ENCODE data around the gene ZNF789. TPM values are rescaled to one million over a fixed set of nuclear protein-coding genes. Genes with fewer than 3 reads are reported as not detected.

Gene ZNF789
- total and polyA plus RNA-seq, 2 of the 13 experiments (the other 11 are each of a cell fraction or from before 2014, with no cell fraction given), result 19.8 to 25.1 TPM

DNA sequence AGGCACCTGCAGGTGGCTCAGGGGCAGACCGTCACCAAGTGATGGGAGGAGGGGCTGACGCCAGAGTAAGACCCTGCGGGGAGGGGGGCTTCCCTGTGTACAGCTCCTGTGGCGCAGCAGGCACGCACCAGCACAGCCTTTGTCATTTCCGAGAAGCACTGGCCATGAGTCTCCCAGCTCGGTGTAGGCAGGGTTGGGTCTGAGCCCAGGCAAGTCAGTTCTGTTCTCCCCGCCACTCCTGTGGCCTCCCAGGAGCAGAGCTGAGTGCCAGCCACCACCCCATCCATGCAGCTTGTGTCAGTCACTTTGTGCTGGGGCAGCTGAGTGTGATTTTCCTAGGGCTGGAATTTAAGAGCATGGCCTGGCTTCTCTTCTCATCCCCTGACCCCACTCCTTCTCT, 20.8 kb upstream of the ZNF789 start:
- ChIA-PET POLR2A (no interaction called here), CTCF (ENCODE audit: low intra/inter-chr PET ratio, low total read pairs) (no interaction called here)
- no peak for FAIRE-seq
- TF ChIP-seq ATM (IDR thresholded peaks at IDR 0.05; ENCODE audit: borderline replicate concordance) (no peak), RBM22 (optimal IDR thresholded peaks at IDR 0.05; ENCODE audit: low read length) (peak; percentile 40), JUNB (CRISPR knock-in tag; IDR thresholded peaks at IDR 0.05; ENCODE audit: borderline replicate concordance) (0 out of 2 replicates have a peak, but pooled peaks have one; percentile 13)
- in situ Hi-C loops (cut with HindIII; ENCODE audit: extremely low pct_ligation_motif_present, low pct_unique_long_range_greater_than_20kb) (no loop called here), intact Hi-C loops (cut with micrococcal nuclease; ENCODE audit: unreplicated experiment) (no loop called here)
- DNase-seq (ENCODE audit: low spot score), result no peak
- 86% methylated on average over 1 of the region's 8 CpGs for WGBS (ENCODE audit: low lambda C conversion rate)
- Histone ChIP-seq H3K79me2 (ENCODE audit: insufficient read depth, low read length) (no peaks in the 10 kb centered on the region), H3K27me3 (ENCODE audit: control insufficient read depth in 1 of 2, insufficient read depth in 2 of 2, low read length in 2 of 2) (no peaks in the 10 kb centered on the region), H2AFZ (ENCODE audit: low read length) (no peak overlapping the region), H3K36me3 (replicated peaks in 1 of 2; ENCODE audit: control insufficient read depth in 1 of 2, insufficient read depth in 2 of 2, low read length in 2 of 2) (peaks cover 37 to 92% of the 10 kb centered on the region in 2 experiments), H3K9me3 (ENCODE audit: low read length) (no peaks in the 10 kb centered on the region), H3K4me3 (replicated peaks in 1 of 3; ENCODE audit: insufficient read depth in 1 of 3, low read depth in 2 of 3, low read length in 3 of 3) (no peak overlapping the region), H4K20me1 (ENCODE audit: insufficient read depth, low read length) (peaks cover 9% of the 10 kb centered on the region), H3K9ac (ENCODE audit: insufficient read depth, low read depth, low read length) (no peak overlapping the region), H3K4me1 (ENCODE audit: insufficient read depth, low read length) (no peaks in the 10 kb centered on the region), H3K27ac (ENCODE audit: extremely low read length, insufficient read depth, low read length) (no peak overlapping the region), H3K4me2 (ENCODE audit: low read depth, low read length) (no peak overlapping the region)
- ATAC-seq, result no peak
- BruUV-seq (replicated peaks), result no TSS peak

DNA sequence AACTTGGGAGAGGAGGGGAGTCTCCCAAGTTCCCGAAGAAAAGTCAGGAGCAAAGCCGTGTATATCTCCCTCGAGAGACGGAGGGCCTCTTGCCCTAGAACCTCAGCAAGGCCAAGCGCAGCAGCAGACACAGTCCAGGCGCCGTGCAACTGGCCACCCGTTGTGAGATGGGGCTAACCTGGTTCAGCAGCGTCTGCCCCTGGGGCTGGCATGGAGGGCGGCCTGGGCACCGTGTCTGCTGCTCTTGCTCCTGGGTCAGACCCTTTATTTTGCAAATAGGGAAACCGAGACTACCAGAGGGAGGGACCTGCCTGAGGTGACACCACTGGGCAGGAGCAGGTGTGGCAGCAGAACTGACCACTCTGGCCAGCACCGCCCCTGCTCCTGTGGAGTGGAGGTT, 20.1 kb upstream of the ZNF789 start:
- Histone ChIP-seq H3K27me3 (ENCODE audit: control insufficient read depth in 1 of 2, insufficient read depth in 2 of 2, low read length in 2 of 2) (no peaks in the 10 kb centered on the region), H3K9ac (ENCODE audit: insufficient read depth, low read depth, low read length) (no peak overlapping the region), H3K9me3 (ENCODE audit: low read length) (no peaks in the 10 kb centered on the region), H3K4me1 (ENCODE audit: insufficient read depth, low read length) (no peaks in the 10 kb centered on the region), H3K4me2 (ENCODE audit: low read depth, low read length) (no peak overlapping the region), H3K4me3 (replicated peaks in 1 of 3; ENCODE audit: insufficient read depth in 1 of 3, low read depth in 2 of 3, low read length in 3 of 3) (no peak overlapping the region), H4K20me1 (ENCODE audit: insufficient read depth, low read length) (peaks cover 11% of the 10 kb centered on the region), H2AFZ (ENCODE audit: low read length) (no peak overlapping the region), H3K27ac (ENCODE audit: extremely low read length, insufficient read depth, low read length) (no peak overlapping the region), H3K79me2 (ENCODE audit: insufficient read depth, low read length) (no peaks in the 10 kb centered on the region), H3K36me3 (replicated peaks in 1 of 2; ENCODE audit: control insufficient read depth in 1 of 2, insufficient read depth in 2 of 2, low read length in 2 of 2) (peaks cover 37 to 96% of the 10 kb centered on the region in 2 experiments)
- ChIA-PET POLR2A (no interaction called here), CTCF (ENCODE audit: low intra/inter-chr PET ratio, low total read pairs) (no interaction called here)
- DNase-seq (ENCODE audit: low spot score) (no peak), FAIRE-seq (no peak), ATAC-seq (no peak)
- in situ Hi-C loops (cut with HindIII; ENCODE audit: extremely low pct_ligation_motif_present, low pct_unique_long_range_greater_than_20kb), result no loop called here
- WGBS (ENCODE audit: low lambda C conversion rate), result 92% methylated on average over 12 of the region's 13 CpGs
- intact Hi-C loops (cut with micrococcal nuclease; ENCODE audit: unreplicated experiment), result no loop called here
- no TSS peak for BruUV-seq (replicated peaks)
- TF ChIP-seq, protein P1, sequence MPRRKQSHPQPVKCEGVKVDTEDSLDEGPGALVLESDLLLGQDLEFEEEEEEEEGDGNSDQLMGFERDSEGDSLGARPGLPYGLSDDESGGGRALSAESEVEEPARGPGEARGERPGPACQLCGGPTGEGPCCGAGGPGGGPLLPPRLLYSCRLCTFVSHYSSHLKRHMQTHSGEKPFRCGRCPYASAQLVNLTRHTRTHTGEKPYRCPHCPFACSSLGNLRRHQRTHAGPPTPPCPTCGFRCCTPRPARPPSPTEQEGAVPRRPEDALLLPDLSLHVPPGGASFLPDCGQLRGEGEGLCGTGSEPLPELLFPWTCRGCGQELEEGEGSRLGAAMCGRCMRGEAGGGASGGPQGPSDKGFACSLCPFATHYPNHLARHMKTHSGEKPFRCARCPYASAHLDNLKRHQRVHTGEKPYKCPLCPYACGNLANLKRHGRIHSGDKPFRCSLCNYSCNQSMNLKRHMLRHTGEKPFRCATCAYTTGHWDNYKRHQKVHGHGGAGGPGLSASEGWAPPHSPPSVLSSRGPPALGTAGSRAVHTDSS (CRISPR knock-in tag; conservative IDR thresholded peaks at IDR 0.05), result no peak
- TF ChIP-seq, protein P2, sequence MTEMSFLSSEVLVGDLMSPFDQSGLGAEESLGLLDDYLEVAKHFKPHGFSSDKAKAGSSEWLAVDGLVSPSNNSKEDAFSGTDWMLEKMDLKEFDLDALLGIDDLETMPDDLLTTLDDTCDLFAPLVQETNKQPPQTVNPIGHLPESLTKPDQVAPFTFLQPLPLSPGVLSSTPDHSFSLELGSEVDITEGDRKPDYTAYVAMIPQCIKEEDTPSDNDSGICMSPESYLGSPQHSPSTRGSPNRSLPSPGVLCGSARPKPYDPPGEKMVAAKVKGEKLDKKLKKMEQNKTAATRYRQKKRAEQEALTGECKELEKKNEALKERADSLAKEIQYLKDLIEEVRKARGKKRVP (CRISPR knock-in tag; IDR thresholded peaks at IDR 0.05), result no peak
- TF ChIP-seq, protein P3, sequence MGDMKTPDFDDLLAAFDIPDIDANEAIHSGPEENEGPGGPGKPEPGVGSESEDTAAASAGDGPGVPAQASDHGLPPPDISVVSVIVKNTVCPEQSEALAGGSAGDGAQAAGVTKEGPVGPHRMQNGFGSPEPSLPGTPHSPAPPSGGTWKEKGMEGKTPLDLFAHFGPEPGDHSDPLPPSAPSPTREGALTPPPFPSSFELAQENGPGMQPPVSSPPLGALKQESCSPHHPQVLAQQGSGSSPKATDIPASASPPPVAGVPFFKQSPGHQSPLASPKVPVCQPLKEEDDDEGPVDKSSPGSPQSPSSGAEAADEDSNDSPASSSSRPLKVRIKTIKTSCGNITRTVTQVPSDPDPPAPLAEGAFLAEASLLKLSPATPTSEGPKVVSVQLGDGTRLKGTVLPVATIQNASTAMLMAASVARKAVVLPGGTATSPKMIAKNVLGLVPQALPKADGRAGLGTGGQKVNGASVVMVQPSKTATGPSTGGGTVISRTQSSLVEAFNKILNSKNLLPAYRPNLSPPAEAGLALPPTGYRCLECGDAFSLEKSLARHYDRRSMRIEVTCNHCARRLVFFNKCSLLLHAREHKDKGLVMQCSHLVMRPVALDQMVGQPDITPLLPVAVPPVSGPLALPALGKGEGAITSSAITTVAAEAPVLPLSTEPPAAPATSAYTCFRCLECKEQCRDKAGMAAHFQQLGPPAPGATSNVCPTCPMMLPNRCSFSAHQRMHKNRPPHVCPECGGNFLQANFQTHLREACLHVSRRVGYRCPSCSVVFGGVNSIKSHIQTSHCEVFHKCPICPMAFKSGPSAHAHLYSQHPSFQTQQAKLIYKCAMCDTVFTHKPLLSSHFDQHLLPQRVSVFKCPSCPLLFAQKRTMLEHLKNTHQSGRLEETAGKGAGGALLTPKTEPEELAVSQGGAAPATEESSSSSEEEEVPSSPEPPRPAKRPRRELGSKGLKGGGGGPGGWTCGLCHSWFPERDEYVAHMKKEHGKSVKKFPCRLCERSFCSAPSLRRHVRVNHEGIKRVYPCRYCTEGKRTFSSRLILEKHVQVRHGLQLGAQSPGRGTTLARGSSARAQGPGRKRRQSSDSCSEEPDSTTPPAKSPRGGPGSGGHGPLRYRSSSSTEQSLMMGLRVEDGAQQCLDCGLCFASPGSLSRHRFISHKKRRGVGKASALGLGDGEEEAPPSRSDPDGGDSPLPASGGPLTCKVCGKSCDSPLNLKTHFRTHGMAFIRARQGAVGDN (CRISPR knock-in tag; IDR thresholded peaks at IDR 0.05), result 0 out of 2 replicates have a peak, but pooled peaks have one; percentile 1
- TF ChIP-seq, protein P4, sequence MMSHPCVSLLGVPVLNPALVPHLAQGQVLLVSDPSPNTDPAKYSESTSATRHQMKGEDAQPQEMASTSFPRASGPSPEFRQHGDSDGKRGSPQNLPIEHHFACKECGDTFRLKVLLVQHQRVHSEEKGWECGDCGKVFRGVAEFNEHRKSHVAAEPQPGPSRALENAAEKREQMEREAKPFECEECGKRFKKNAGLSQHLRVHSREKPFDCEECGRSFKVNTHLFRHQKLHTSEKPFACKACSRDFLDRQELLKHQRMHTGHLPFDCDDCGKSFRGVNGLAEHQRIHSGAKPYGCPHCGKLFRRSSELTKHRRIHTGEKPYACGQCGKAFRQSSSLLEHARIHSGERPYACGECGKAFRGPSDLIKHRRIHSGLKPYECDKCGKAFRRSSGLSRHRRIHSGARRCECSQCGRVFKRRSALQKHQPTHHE (CRISPR knock-in tag; IDR thresholded peaks at IDR 0.05; ENCODE audit: borderline replicate concordance), result no peak
- TF ChIP-seq ZNF616 (CRISPR knock-in tag; IDR thresholded peaks at IDR 0.05; ENCODE audit: low read depth), result no peak
- no peak for TF ChIP-seq ELF3 (CRISPR knock-in tag; IDR thresholded peaks at IDR 0.05)

Measured in HepG2 (cell line).